Measurements from ENCODE around the gene NHLRC4. TPM values are rescaled to one million over a fixed set of nuclear protein-coding genes. Genes with fewer than 3 reads are reported as not detected.

NHLRC4 gene
- total RNA-seq, result 0.41 TPM

- DNase-seq, result peak; percentile 81
Measured at GRCh38 chr16:566475-567372, at the start of gene NHLRC4. TSS of gene NHLRC4 (plus strand) at chr16:567005. CDS start at chr16:568048, 1,043 bp downstream.

- no peak for DNase-seq
Measured at GRCh38 chr16:518858-519257, 47.9 kb upstream of the NHLRC4 start.

GRCh38 chr16:519425-519824, 47.4 kb upstream of the NHLRC4 start:
- DNase-seq, result no peak

- DNase-seq, result no peak
Measured at GRCh38 chr16:519841-520687, 46.7 kb upstream of the NHLRC4 start.

GRCh38 chr16:520847-521246, 46.0 kb upstream of the NHLRC4 start:
- no peak for DNase-seq

GRCh38 chr16:521381-522210, 45.2 kb upstream of the NHLRC4 start:
- no peak for DNase-seq

GRCh38 chr16:522320-523096, 44.3 kb upstream of the NHLRC4 start:
- no peak for DNase-seq

GRCh38 chr16:523097-523741, 43.6 kb upstream of the NHLRC4 start:
- DNase-seq, result no peak

GRCh38 chr16:524274-525040, 42.3 kb upstream of the NHLRC4 start:
- DNase-seq, result no peak

GRCh38 chr16:525123-525519, 41.7 kb upstream of the NHLRC4 start:
- DNase-seq, result no peak

GRCh38 chr16:525520-526180, 41.2 kb upstream of the NHLRC4 start:
- no peak for DNase-seq

- DNase-seq, result peak; percentile 77
Measured at GRCh38 chr16:526181-527014, 40.4 kb upstream of the NHLRC4 start.

GRCh38 chr16:527015-527903, 39.5 kb upstream of the NHLRC4 start, which contains the start of gene CAPN15:
TSS of gene CAPN15 (plus strand) at chr16:527712. CDS start at chr16:546839, 19,127 bp downstream.
- peak; percentile 95 for DNase-seq

- DNase-seq, result no peak
Measured at GRCh38 chr16:528111-529011, 38.4 kb upstream of the NHLRC4 start.

- no peak for DNase-seq
Measured at GRCh38 chr16:529012-529575, 37.7 kb upstream of the NHLRC4 start.
